T-helper 2 cell treated with Interferon-gamma antibody and Interleukin-4, amounts not matched to agents 5 μg/mL and 100 μg/mL, for 36 hours (primary cell): Measurements from ENCODE around the gene VPS26C.
A peak's percentile ranks its signal among the peaks of the same experiment; 100 is the strongest.

Experiments used
- DNase-seq: peaks from one replicate; pipeline ENCODE4 v3.0.0; 2021; ENCODE audit warnings: low spot score
- H3K27ac Mint-ChIP-seq: one replicate; pipeline ENCODE4 v1.8.0; 2021; ENCODE audit warnings: mild to moderate bottlenecking, mixed read lengths
- H3K27me3 Mint-ChIP-seq: one replicate; pipeline ENCODE4 v1.8.0; 2021; ENCODE audit warnings: low read depth, mixed read lengths
- H3K36me3 Mint-ChIP-seq: one replicate; pipeline ENCODE4 v1.8.0; 2021; ENCODE audit warnings: low read depth, mixed read lengths
- H3K4me1 Mint-ChIP-seq: one replicate; pipeline ENCODE4 v1.8.0; 2021; ENCODE audit warnings: low read depth, mixed read lengths
- H3K4me3 Mint-ChIP-seq: one replicate; pipeline ENCODE4 v1.8.0; 2022; ENCODE audit warnings: mild to moderate bottlenecking, moderate library complexity, mixed read lengths
- H3K9me3 Mint-ChIP-seq: one replicate; pipeline ENCODE4 v1.8.0; 2021; ENCODE audit warnings: mixed read lengths

VPS26C gene

GRCh38 chr21:37210799-37211198, 56.3 kb downstream of the VPS26C start:
- peaks cover 2% of the 10 kb centered on the region for H3K27me3 Mint-ChIP-seq

GRCh38 chr21:37210130-37210529, 57.0 kb downstream of the VPS26C start:
- Mint-ChIP-seq H3K36me3 (no peaks in the 10 kb centered on the region), H3K4me1 (peaks cover 15% of the 10 kb centered on the region), H3K27ac (no peak overlapping the region), H3K9me3 (peaks cover 6% of the 10 kb centered on the region), H3K4me3 (no peak overlapping the region), H3K27me3 (peaks cover 2% of the 10 kb centered on the region)
- no peak for DNase-seq

More at GRCh38 chr21:37210799-37211198, 56.3 kb downstream of the VPS26C start:
- DNase-seq, result no peak
- Mint-ChIP-seq H3K4me3 (no peak overlapping the region), H3K9me3 (peaks cover 6% of the 10 kb centered on the region), H3K27ac (no peak overlapping the region), H3K4me1 (peaks cover 15% of the 10 kb centered on the region), H3K36me3 (no peaks in the 10 kb centered on the region)

GRCh38 chr21:37208741-37209225, 58.4 kb downstream of the VPS26C start:
- Mint-ChIP-seq H3K4me3 (no peak overlapping the region), H3K9me3 (peaks cover 6% of the 10 kb centered on the region), H3K27ac (peak overlapping the region; percentile 76), H3K36me3 (peaks cover 2% of the 10 kb centered on the region), H3K4me1 (peaks cover 15% of the 10 kb centered on the region), H3K27me3 (peaks cover 2% of the 10 kb centered on the region)
- no peak for DNase-seq

GRCh38 chr21:37208056-37208721, 58.9 kb downstream of the VPS26C start:
- DNase-seq, result peak; percentile 38
- H3K4me1 Mint-ChIP-seq, result peaks cover 15% of the 10 kb centered on the region
- H3K9me3 Mint-ChIP-seq, result peaks cover 6% of the 10 kb centered on the region
- H3K27ac Mint-ChIP-seq, result peak overlapping the region; percentile 76
- H3K27me3 Mint-ChIP-seq, result peaks cover 2% of the 10 kb centered on the region
- peaks cover 2% of the 10 kb centered on the region for H3K36me3 Mint-ChIP-seq
- H3K4me3 Mint-ChIP-seq, result peak overlapping the region; percentile 71

GRCh38 chr21:37207441-37208009, 59.6 kb downstream of the VPS26C start:
- H3K27me3 Mint-ChIP-seq, result peaks cover 2% of the 10 kb centered on the region
- peaks cover 15% of the 10 kb centered on the region for H3K4me1 Mint-ChIP-seq
- H3K27ac Mint-ChIP-seq, result peak overlapping the region; percentile 76
- peaks cover 8% of the 10 kb centered on the region for H3K36me3 Mint-ChIP-seq
- peaks cover 6% of the 10 kb centered on the region for H3K9me3 Mint-ChIP-seq
- peak overlapping the region; percentile 71 for H3K4me3 Mint-ChIP-seq
- DNase-seq, result no peak

GRCh38 chr21:37206496-37206895, 60.6 kb downstream of the VPS26C start:
- Mint-ChIP-seq H3K4me1 (peaks cover 15% of the 10 kb centered on the region), H3K9me3 (peaks cover 4% of the 10 kb centered on the region), H3K27ac (no peak overlapping the region), H3K4me3 (no peak overlapping the region), H3K36me3 (peaks cover 16% of the 10 kb centered on the region), H3K27me3 (peaks cover under 1% of the 10 kb centered on the region)
- DNase-seq, result no peak

- Mint-ChIP-seq H3K27me3 (no peaks in the 10 kb centered on the region), H3K27ac (no peak overlapping the region), H3K4me3 (no peak overlapping the region), H3K4me1 (peaks cover 15% of the 10 kb centered on the region), H3K36me3 (peaks cover 23% of the 10 kb centered on the region), H3K9me3 (no peaks in the 10 kb centered on the region)
- no peak for DNase-seq
These were observed 62.6 kb downstream of the VPS26C start for GRCh38 chr21:37204580-37204979.

GRCh38 chr21:37202221-37203110, 64.7 kb downstream of the VPS26C start:
- Mint-ChIP-seq H3K4me3 (no peak overlapping the region), H3K4me1 (peaks cover 4% of the 10 kb centered on the region), H3K9me3 (no peaks in the 10 kb centered on the region), H3K27ac (no peak overlapping the region), H3K27me3 (no peaks in the 10 kb centered on the region), H3K36me3 (peaks cover 30% of the 10 kb centered on the region)
- DNase-seq, result no peak

GRCh38 chr21:37200641-37201480, 66.3 kb downstream of the VPS26C start:
- no peak overlapping the region for H3K4me3 Mint-ChIP-seq
- peaks cover 38% of the 10 kb centered on the region for H3K36me3 Mint-ChIP-seq
- no peaks in the 10 kb centered on the region for H3K9me3 Mint-ChIP-seq
- no peaks in the 10 kb centered on the region for H3K27me3 Mint-ChIP-seq
- H3K4me1 Mint-ChIP-seq, result no peaks in the 10 kb centered on the region
- no peak for DNase-seq
- H3K27ac Mint-ChIP-seq, result no peak overlapping the region

GRCh38 chr21:37199057-37199924, 67.8 kb downstream of the VPS26C start:
- H3K27me3 Mint-ChIP-seq, result no peaks in the 10 kb centered on the region
- H3K4me1 Mint-ChIP-seq, result peaks cover 2% of the 10 kb centered on the region
- no peaks in the 10 kb centered on the region for H3K9me3 Mint-ChIP-seq
- no peak overlapping the region for H3K4me3 Mint-ChIP-seq
- no peak for DNase-seq
- H3K27ac Mint-ChIP-seq, result no peak overlapping the region
- H3K36me3 Mint-ChIP-seq, result peaks cover 45% of the 10 kb centered on the region

GRCh38 chr21:37197746-37198145, 69.4 kb downstream of the VPS26C start:
- H3K4me1 Mint-ChIP-seq, result peaks cover 2% of the 10 kb centered on the region

GRCh38 chr21:37196847-37197246, 70.3 kb downstream of the VPS26C start:
- Mint-ChIP-seq H3K4me3 (no peak overlapping the region), H3K36me3 (peaks cover 37% of the 10 kb centered on the region), H3K9me3 (no peaks in the 10 kb centered on the region), H3K4me1 (peaks cover 5% of the 10 kb centered on the region), H3K27ac (no peak overlapping the region), H3K27me3 (no peaks in the 10 kb centered on the region)
- no peak for DNase-seq

More at GRCh38 chr21:37197746-37198145, 69.4 kb downstream of the VPS26C start:
- H3K27me3 Mint-ChIP-seq, result no peaks in the 10 kb centered on the region
- no peak overlapping the region for H3K27ac Mint-ChIP-seq
- peaks cover 40% of the 10 kb centered on the region for H3K36me3 Mint-ChIP-seq
- H3K4me3 Mint-ChIP-seq, result no peak overlapping the region
- no peak for DNase-seq
- H3K9me3 Mint-ChIP-seq, result no peaks in the 10 kb centered on the region
